Measurements from ENCODE around the gene HOPX. TPM values are rescaled to one million over a fixed set of nuclear protein-coding genes. Genes with fewer than 3 reads are reported as not detected.

The HOPX gene
- total RNA-seq, 3 donors from 2014 or later (not counting 1 experiment from before 2014, with no cell fraction given) = 152 to 240 (median 167) TPM

GRCh38 chr4:56650262-56651055, 30.6 kb downstream of the HOPX start:
- Histone ChIP-seq H3K27ac (ENCODE audit: low read length) (peak overlapping the region; percentile 61), H3K9me3 (ENCODE audit: control insufficient read depth, insufficient read depth, low read length) (peaks cover 6% of the 10 kb centered on the region), H3K4me1 (ENCODE audit: control insufficient read depth, insufficient read depth, low read length) (peaks cover 66% of the 10 kb centered on the region), H3K27me3 (ENCODE audit: control insufficient read depth, insufficient read depth, low read length) (no peaks in the 10 kb centered on the region), H3K4me3 (ENCODE audit: low read length) (no peak overlapping the region), H3K36me3 (ENCODE audit: control insufficient read depth, insufficient read depth, low read length) (peaks cover 7% of the 10 kb centered on the region)
- peaks cover 0 to 4% of the 10 kb centered on the region in 2 donors for H3K9me3 Mint-ChIP-seq
- peaks cover 12% of the 10 kb centered on the region for H3K36me3 Mint-ChIP-seq
- ATAC-seq (peak in 1 of 3 donors; percentile 9), DNase-seq (no peak)
- no peaks in the 10 kb centered on the region for H3K27me3 Mint-ChIP-seq (ENCODE audit: low read depth in 2 of 2)
- H3K27ac Mint-ChIP-seq = peak overlapping the region; percentile 95 to 98
- H3K4me3 Mint-ChIP-seq = peak overlapping the region; percentile 81
- TF ChIP-seq CTCF (IDR thresholded peaks at IDR 0.05) = no peak
- 71% methylated on average over 6 of the region's 6 CpGs for WGBS (ENCODE audit: insufficient coverage)
- intact Hi-C loops (cut with micrococcal nuclease) = loop anchor here (5.0 to 10.0 kb wide), 2 partner anchors 213 to 254 kb away; partner anchors contain the start of genes PAICS, PPAT and REST
- peaks cover 97 to 98% of the 10 kb centered on the region in 2 donors for H3K4me1 Mint-ChIP-seq

- H3K36me3 Mint-ChIP-seq = peaks cover 12% of the 10 kb centered on the region
- DNase-seq = peak in 1 of 2 donors; percentile 25
- intact Hi-C loops (cut with micrococcal nuclease) = loop anchor here (5.0 to 10.0 kb wide), 3 partner anchors 108 to 255 kb away; partner anchors contain the start of genes PAICS, PPAT and REST
- H3K4me3 Mint-ChIP-seq = peak overlapping the region; percentile 81
- peaks cover 7% of the 10 kb centered on the region for H3K36me3 ChIP-seq (ENCODE audit: control insufficient read depth, insufficient read depth, low read length)
- no peak for TF ChIP-seq CTCF (IDR thresholded peaks at IDR 0.05)
- peaks cover 89 to 90% of the 10 kb centered on the region in 2 donors for H3K4me1 Mint-ChIP-seq
- H3K27ac ChIP-seq (ENCODE audit: low read length) = peak overlapping the region; percentile 61
- peak overlapping the region; percentile 95 to 98 for H3K27ac Mint-ChIP-seq
- H3K4me1 ChIP-seq (ENCODE audit: control insufficient read depth, insufficient read depth, low read length) = peaks cover 60% of the 10 kb centered on the region
- no peaks in the 10 kb centered on the region for H3K27me3 ChIP-seq (ENCODE audit: control insufficient read depth, insufficient read depth, low read length)
- 59% methylated on average over 5 of the region's 5 CpGs for WGBS (ENCODE audit: insufficient coverage)
- peak; percentile 41 to 53 (median 46) for ATAC-seq
- peaks cover 6% of the 10 kb centered on the region for H3K9me3 ChIP-seq (ENCODE audit: control insufficient read depth, insufficient read depth, low read length)
- peaks cover 0 to 4% of the 10 kb centered on the region in 2 donors for H3K9me3 Mint-ChIP-seq
- H3K27me3 Mint-ChIP-seq (ENCODE audit: low read depth in 2 of 2) = no peaks in the 10 kb centered on the region
- H3K4me3 ChIP-seq (ENCODE audit: low read length) = no peak overlapping the region
Observed at GRCh38 chr4:56649445-56650261, 31.4 kb downstream of the HOPX start.

- TF ChIP-seq CTCF (IDR thresholded peaks at IDR 0.05) = no peak
- no peak for DNase-seq
- H3K27me3 ChIP-seq (ENCODE audit: control insufficient read depth, insufficient read depth, low read length) = no peaks in the 10 kb centered on the region
- ATAC-seq = no peak
- peaks cover 6% of the 10 kb centered on the region for H3K9me3 ChIP-seq (ENCODE audit: control insufficient read depth, insufficient read depth, low read length)
- Mint-ChIP-seq H3K27me3 (ENCODE audit: low read depth in 2 of 2) (no peaks in the 10 kb centered on the region), H3K4me1 (peaks cover 85% of the 10 kb centered on the region in 2 donors), H3K27ac (peak overlapping the region; percentile 95 to 98), H3K36me3 (peaks cover 12% of the 10 kb centered on the region), H3K9me3 (peaks cover 0 to 4% of the 10 kb centered on the region in 2 donors), H3K4me3 (peak overlapping the region; percentile 81)
- H3K36me3 ChIP-seq (ENCODE audit: control insufficient read depth, insufficient read depth, low read length) = peaks cover 7% of the 10 kb centered on the region
- H3K4me3 ChIP-seq (ENCODE audit: low read length) = no peak overlapping the region
- peak overlapping the region; percentile 61 for H3K27ac ChIP-seq (ENCODE audit: low read length)
- intact Hi-C loops (cut with micrococcal nuclease) = loop anchor here (1.0 to 5.0 kb wide), 2 partner anchors 8 to 109 kb away; no protein-coding TSS in a partner anchor
- H3K4me1 ChIP-seq (ENCODE audit: control insufficient read depth, insufficient read depth, low read length) = peaks cover 52% of the 10 kb centered on the region
Observed at GRCh38 chr4:56648824-56649151, 32.3 kb downstream of the HOPX start.
